PC-3 (cell line): Measurements from ENCODE around the gene SEMA3F. TPM values are rescaled to one million over a fixed set of nuclear protein-coding genes. Genes with fewer than 3 reads are reported as not detected.

Source experiments
- ATAC-seq: fragments of 200-7000 bp; cut with Tn5 transposase; 2 replicates; pipeline ENCODE4 v1.9.1; 2020; ENCODE audit warnings: mild to moderate bottlenecking, moderate library complexity
- BruUV-seq: library from RNA; stranded (reverse); fragments of 400-500 nt; replicated peaks from 2 replicates; lab custom pipeline; 2021; lab: Mats Ljungman, UMichigan
- CTCF ChIA-PET: fragments of 300-600 bp; sonication (Branson Sonifier 250); formaldehyde crosslinking; loops from one replicate; lab custom pipeline; 2022; ENCODE audit warnings: antibody characterized with exemption; lab: Charles Lee
- POLR2A ChIA-PET: fragments of 300-600 bp; sonication (Branson Sonifier 250); formaldehyde crosslinking; loops from one replicate; lab custom pipeline; 2022; ENCODE audit warnings: antibody characterized with exemption; ENCODE audit not compliant: unreplicated experiment; lab: Charles Lee
- DNase-seq: peaks from one replicate; pipeline ENCODE4 v3.0.0-alpha.2; 2015
- H2AFZ ChIP-seq: fragments of 300-600 bp; sonication (generic); 2 replicates; pipeline ENCODE4 v1.6.0; 2016; ENCODE audit warnings: antibody characterized with exemption, low read length
- H3F3A ChIP-seq: fragments of 300-600 bp; sonication (generic); one replicate; pipeline ENCODE4 v1.6.0; 2017; ENCODE audit warnings: antibody characterized with exemption, low read length, control low read depth, mild to moderate bottlenecking; ENCODE audit not compliant: unreplicated experiment
- H3K27ac ChIP-seq: fragments of 300-600 bp; sonication (generic); 2 replicates; pipeline ENCODE4 v1.5.1; 2016; ENCODE audit warnings: mild to moderate bottlenecking, low read length
- H3K27me3 ChIP-seq: fragments of 300-600 bp; sonication (generic); 2 replicates; pipeline ENCODE4 v1.6.1; 2016; ENCODE audit warnings: low read length, mixed read lengths
- H3K36me3 ChIP-seq: fragments of 300-600 bp; sonication (generic); 2 replicates; pipeline ENCODE4 v1.6.1; 2016; ENCODE audit warnings: low read depth, mixed run types, low read length, mixed read lengths
- H3K4me1 ChIP-seq: fragments of 300-600 bp; sonication (generic); 2 replicates; pipeline ENCODE4 v1.5.1; 2016; ENCODE audit warnings: low read length; ENCODE audit not compliant: insufficient read depth
- H3K4me2 ChIP-seq: fragments of 300-600 bp; sonication (generic); 2 replicates; pipeline ENCODE4 v1.6.0; 2016; ENCODE audit warnings: low read length
- H3K4me3 ChIP-seq: fragments of 300-600 bp; sonication (generic); 2 replicates; pipeline ENCODE4 v1.5.1; 2016; ENCODE audit warnings: mild to moderate bottlenecking, low read length, mixed read lengths
- H3K79me2 ChIP-seq: fragments of 300-600 bp; sonication (generic); 2 replicates; pipeline ENCODE4 v1.6.1; 2017; ENCODE audit warnings: low read length, mixed read lengths
- H3K9ac ChIP-seq: fragments of 300-600 bp; sonication (generic); 2 replicates; pipeline ENCODE4 v1.6.0; 2016; ENCODE audit warnings: mild to moderate bottlenecking, low read length
- H3K9me2 ChIP-seq: fragments of 300-600 bp; sonication (generic); replicated peaks from 2 replicates; pipeline ENCODE4 v1.6.1; 2016; ENCODE audit warnings: mixed run types, low read length, mixed read lengths
- H3K9me3 ChIP-seq: fragments of 300-600 bp; sonication (generic); 2 replicates; pipeline ENCODE4 v1.6.1; 2016; ENCODE audit warnings: low read length, mixed read lengths
- H4K20me1 ChIP-seq: fragments of 300-600 bp; sonication (generic); 2 replicates; pipeline ENCODE4 v1.6.1; 2016; ENCODE audit warnings: low read length, mixed read lengths
- EZH2 ChIP-seq: fragments of 300-600 bp; sonication (generic); IDR thresholded peaks from one replicate; pipeline ENCODE4 v1.6.1; 2017; ENCODE audit warnings: antibody characterized with exemption, mild to moderate bottlenecking, low read length; ENCODE audit not compliant: unreplicated experiment
- EZH2phosphoT487 ChIP-seq: fragments of 300-600 bp; sonication (generic); IDR thresholded peaks from 2 replicates; pipeline ENCODE4 v1.6.1; 2018; ENCODE audit warnings: mild to moderate bottlenecking, antibody characterized with exemption, low read length, borderline replicate concordance
- intact Hi-C: fragments of 100-400 bp; cut with micrococcal nuclease; formaldehyde crosslinking; loops from 2 replicates; pipeline ENCODE4 v1.9.0; 2023
- total RNA-seq: library from RNA; depleted of rRNA; stranded (reverse); fragments of >200 nt; gene quantifications from 2 replicates; pipeline ENCODE4 v1.2.3, GENCODE V29; 2014
- TF ChIP-seq, protein P1 (sequence below): fragments of 300-600 bp; sonication (generic); conservative IDR thresholded peaks from 2 replicates; pipeline ENCODE4 v1.5.1; 2017; ENCODE audit warnings: antibody characterized with exemption, low read depth, mild to moderate bottlenecking, low read length

Gene SEMA3F
- total RNA-seq, 1 experiment from 2014 or later, result 50.5 TPM

GRCh38 chr3:50192124-50192523, 37.0 kb downstream of the SEMA3F start:
- ChIA-PET CTCF (interaction anchor here (0.7 to 1.5 kb wide), 4 partner anchors 28 to 67 kb away, joined by 3 read pairs; no protein-coding TSS in a partner anchor), POLR2A (no interaction called here)
- BruUV-seq, result no TSS peak
- Histone ChIP-seq H3K79me2 (no peaks in the 10 kb centered on the region), H3K4me1 (no peaks in the 10 kb centered on the region; the same call in 1 of the 2 replicates), H4K20me1 (no peaks in the 10 kb centered on the region), H3K4me3 (no peak overlapping the region), H2AFZ (no peak overlapping the region), H3F3A (no peaks in the 10 kb centered on the region), H3K36me3 (no peaks in the 10 kb centered on the region), H3K9me3 (no peaks in the 10 kb centered on the region), H3K27me3 (no peaks in the 10 kb centered on the region), H3K4me2 (no peak overlapping the region), H3K27ac (no peak overlapping the region), H3K9me2 (no peaks in the 10 kb centered on the region), H3K9ac (no peak overlapping the region)
- no peak for ATAC-seq
- TF ChIP-seq, protein P1, sequence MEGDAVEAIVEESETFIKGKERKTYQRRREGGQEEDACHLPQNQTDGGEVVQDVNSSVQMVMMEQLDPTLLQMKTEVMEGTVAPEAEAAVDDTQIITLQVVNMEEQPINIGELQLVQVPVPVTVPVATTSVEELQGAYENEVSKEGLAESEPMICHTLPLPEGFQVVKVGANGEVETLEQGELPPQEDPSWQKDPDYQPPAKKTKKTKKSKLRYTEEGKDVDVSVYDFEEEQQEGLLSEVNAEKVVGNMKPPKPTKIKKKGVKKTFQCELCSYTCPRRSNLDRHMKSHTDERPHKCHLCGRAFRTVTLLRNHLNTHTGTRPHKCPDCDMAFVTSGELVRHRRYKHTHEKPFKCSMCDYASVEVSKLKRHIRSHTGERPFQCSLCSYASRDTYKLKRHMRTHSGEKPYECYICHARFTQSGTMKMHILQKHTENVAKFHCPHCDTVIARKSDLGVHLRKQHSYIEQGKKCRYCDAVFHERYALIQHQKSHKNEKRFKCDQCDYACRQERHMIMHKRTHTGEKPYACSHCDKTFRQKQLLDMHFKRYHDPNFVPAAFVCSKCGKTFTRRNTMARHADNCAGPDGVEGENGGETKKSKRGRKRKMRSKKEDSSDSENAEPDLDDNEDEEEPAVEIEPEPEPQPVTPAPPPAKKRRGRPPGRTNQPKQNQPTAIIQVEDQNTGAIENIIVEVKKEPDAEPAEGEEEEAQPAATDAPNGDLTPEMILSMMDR, result no peak
- TF ChIP-seq EZH2 (no peak), EZH2phosphoT487 (no peak)
- intact Hi-C loops, result loop anchor here (1.0 kb wide), 2 partner anchors 34 to 81 kb away; no protein-coding TSS in a partner anchor
- DNase-seq, result no peak

GRCh38 chr3:50192689-50193141, 37.6 kb downstream of the SEMA3F start:
- ChIA-PET POLR2A (no interaction called here), CTCF (interaction anchor here (0.7 to 1.5 kb wide), 4 partner anchors 29 to 67 kb away, joined by 3 read pairs; no protein-coding TSS in a partner anchor)
- no peak overlapping the region for H3K27ac ChIP-seq
- no peaks in the 10 kb centered on the region for H3K9me3 ChIP-seq
- ATAC-seq, result peak; percentile 20
- no peaks in the 10 kb centered on the region for H3K36me3 ChIP-seq
- no TSS peak for BruUV-seq
- intact Hi-C loops, result loop anchor here (1.0 kb wide), 2 partner anchors 34 to 81 kb away; no protein-coding TSS in a partner anchor
- 0 out of 2 replicates have a peak overlapping the region, but pooled peaks have one; percentile 3 for H2AFZ ChIP-seq
- H3K4me3 ChIP-seq, result no peak overlapping the region
- H4K20me1 ChIP-seq, result no peaks in the 10 kb centered on the region
- H3F3A ChIP-seq, result no peaks in the 10 kb centered on the region
- TF ChIP-seq, protein P1, result peak; percentile 96
- TF ChIP-seq EZH2phosphoT487, result no peak
- no peaks in the 10 kb centered on the region for H3K79me2 ChIP-seq
- no peaks in the 10 kb centered on the region for H3K9me2 ChIP-seq
- no peak overlapping the region for H3K9ac ChIP-seq
- H3K4me2 ChIP-seq, result no peak overlapping the region
- DNase-seq, result peak; percentile 85
- H3K4me1 ChIP-seq, result no peaks in the 10 kb centered on the region; the same call in 1 of the 2 replicates
- H3K27me3 ChIP-seq, result no peaks in the 10 kb centered on the region

GRCh38 chr3:50193286-50193685, 38.2 kb downstream of the SEMA3F start:
- POLR2A ChIA-PET, result no interaction called here
- Histone ChIP-seq H3K9me3 (no peaks in the 10 kb centered on the region), H3F3A (no peaks in the 10 kb centered on the region), H3K9ac (no peak overlapping the region), H2AFZ (0 out of 2 replicates have a peak overlapping the region, but pooled peaks have one; percentile 3), H3K9me2 (no peaks in the 10 kb centered on the region), H3K4me3 (no peak overlapping the region), H3K36me3 (no peaks in the 10 kb centered on the region), H3K79me2 (no peaks in the 10 kb centered on the region), H3K4me1 (no peaks in the 10 kb centered on the region; the same call in 1 of the 2 replicates), H4K20me1 (no peaks in the 10 kb centered on the region), H3K27ac (no peak overlapping the region), H3K4me2 (no peak overlapping the region), H3K27me3 (no peaks in the 10 kb centered on the region)
- no TSS peak for BruUV-seq
- TF ChIP-seq, protein P1, result no peak
- TF ChIP-seq EZH2 (no peak), EZH2phosphoT487 (no peak)
- CTCF ChIA-PET, result interaction anchor here (3.4 kb wide), 1 partner anchor 33 kb away, joined by 22 read pairs; no protein-coding TSS in a partner anchor
- intact Hi-C loops, result no loop called here
- ATAC-seq (no peak), DNase-seq (no peak)
